ENCODE measurements around the gene UGDH.

Gene UGDH

DNA sequence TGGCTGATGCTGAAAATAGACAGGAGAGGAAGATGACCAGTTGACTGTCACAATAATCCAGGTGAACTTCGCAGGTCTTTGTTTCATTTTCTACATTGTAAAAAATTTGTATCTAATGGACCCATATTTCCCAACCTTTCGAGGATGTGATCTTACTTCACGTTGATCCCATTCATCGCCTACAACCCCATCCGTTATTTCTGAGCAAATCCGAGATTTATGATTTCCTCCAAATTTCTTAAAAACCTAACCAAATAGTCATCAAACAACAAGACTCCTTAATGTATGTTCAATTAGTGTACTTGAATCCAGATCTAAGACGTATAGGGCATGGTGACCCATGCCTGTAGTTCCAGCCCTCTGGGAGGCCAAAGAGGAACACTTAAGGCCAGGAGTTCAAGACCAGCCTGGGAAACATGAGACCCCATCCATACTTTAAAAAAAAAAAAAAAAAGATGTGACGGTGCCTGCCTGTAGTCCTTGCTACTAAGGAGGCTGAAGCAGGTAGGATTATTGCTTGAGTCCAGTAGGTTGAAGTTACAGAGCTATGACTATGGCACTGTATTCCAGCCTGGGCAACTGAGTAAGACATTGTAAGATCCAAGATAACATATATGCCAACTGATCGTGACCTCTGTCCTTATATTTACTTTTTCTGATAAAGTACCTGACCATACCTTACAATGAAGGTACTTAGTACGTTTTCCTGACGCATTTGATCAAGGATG is 74.2 kb downstream of the UGDH start:
- DNase-seq (ENCODE audit: low spot score): no peak

DNA sequence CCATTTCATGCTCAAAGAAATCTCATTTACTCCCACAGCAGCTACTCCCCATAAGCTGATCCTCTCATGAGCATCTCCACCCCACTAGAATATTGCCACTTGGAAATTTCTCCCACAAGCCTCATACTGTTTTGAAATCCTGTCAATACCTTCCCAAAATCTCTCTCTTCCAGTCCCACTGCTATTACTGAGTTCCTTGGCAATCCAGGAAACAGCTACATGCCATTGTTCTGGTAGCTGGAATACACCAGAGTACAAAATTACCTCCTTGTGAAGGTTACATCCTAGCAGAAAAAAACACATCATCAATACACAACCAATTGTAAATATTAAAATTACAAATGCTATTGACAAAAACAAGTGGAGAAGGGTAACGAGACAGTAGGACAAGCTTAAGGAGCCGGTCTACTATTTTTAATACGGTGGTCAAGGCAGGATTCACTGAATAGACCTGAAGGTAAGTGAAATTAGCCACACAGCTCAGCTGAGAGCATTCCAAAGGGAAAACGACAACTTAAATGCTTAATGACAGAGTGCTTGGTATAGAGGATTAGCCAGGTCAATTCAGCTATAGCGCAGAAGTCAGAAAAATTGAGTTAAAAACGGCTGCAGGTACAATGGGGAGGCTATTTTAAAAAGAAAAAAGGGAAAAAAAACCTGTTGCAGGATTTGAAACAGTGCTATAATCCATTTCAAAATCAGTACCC is 74.9 kb downstream of the UGDH start:
- DNase-seq (ENCODE audit: low spot score): no peak

- no peak for DNase-seq (ENCODE audit: low spot score)
Measured at GRCh38 chr4:39451423-39452023, 75.7 kb downstream of the UGDH start.

DNA sequence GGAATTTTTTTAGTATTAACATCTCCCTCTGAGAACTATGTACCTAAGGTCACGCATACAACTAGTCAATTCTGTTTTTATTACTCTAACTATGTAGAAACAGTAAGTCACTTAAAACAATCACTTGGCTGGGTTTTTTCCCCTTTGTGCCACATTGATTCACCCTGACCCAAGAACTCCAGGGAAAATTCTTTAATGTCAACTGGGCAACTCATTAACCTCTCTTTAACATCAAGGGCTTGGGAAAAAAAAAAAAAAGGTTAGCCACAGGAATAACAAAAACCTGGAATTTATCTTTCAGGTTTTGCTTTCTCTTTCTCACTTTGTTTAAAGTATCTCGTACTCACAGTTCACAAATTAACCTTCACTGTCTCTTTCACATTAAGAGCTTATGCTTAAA is 76.6 kb downstream of the UGDH start:
- no peak for DNase-seq (ENCODE audit: low spot score)
